Inflammatory macrophage treated with lipopolysaccharide for 4 hours (primary cell): Measurements from ENCODE around the gene NUAK2.
"Not testable (repeated sequence)": the region's sequence is repeated elsewhere in the genome, so short reads cannot be mapped to it uniquely, and the experiment has no call there.

Experiments
- DNase-seq: peaks from one replicate; pipeline ENCODE4 v3.0.0-alpha.2; 2020

Gene NUAK2

GRCh38 chr1:205317311-205317917 is 4.1 kb downstream of the NUAK2 start:
- DNase-seq, result no peak

DNA sequence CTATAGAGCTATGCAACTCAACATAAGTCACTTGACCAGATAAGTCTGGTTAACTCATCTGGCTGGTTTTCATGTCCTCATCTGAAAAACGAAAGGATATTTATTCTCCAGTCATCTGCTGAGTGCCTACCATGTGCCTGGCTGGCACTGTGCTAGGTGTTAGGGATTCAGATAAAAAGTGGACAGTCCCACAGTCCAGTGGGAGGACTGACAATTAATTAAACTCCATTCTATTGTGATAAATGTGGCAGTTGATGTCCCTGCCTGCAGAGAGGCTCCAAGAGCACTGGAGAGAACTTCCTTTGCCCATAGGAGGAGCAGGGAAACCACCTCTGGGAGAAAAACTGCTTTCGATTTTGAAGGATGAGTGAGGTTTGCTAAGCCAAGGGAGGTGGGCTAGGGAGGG is 5.4 kb downstream of the NUAK2 start:
- DNase-seq, result peak; percentile 76

GRCh38 chr1:205315008-205315618 is 6.4 kb downstream of the NUAK2 start:
- no peak for DNase-seq

GRCh38 chr1:205313563-205314308 is 7.8 kb downstream of the NUAK2 start:
- DNase-seq, result peak; percentile 75

DNA sequence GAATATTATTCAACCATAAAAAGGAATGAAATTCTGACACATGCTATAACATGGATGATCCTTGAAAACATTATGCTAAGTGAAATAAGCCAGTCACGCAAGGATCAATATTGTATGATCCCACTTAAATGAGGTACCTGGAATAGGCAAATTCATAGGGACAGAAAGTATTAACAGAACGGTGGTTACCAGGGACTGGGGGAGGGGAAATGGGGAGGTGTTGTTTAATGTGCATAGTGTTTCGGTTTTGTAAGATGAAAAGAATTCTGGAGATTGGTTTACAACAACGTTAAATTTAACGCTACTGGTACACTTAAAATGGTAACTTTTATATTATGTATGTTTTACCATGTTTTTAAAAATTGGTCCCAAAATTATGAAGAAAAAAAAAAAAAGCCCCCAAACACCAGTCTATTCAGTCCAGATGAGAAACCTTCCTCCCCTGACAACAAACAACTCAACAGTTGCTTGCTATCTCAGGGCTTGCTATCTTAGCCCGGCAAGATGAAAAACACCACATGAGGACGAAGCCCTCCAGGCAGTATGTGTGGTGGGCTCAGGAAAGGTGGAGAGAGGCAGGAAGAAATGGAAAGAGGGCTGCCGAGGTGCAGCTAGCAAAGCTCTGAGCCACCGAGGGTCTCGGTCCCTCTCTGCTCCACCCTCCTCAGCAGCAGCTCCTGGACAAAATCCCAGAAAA is 8.5 kb downstream of the NUAK2 start:
- DNase-seq, result no peak

DNA sequence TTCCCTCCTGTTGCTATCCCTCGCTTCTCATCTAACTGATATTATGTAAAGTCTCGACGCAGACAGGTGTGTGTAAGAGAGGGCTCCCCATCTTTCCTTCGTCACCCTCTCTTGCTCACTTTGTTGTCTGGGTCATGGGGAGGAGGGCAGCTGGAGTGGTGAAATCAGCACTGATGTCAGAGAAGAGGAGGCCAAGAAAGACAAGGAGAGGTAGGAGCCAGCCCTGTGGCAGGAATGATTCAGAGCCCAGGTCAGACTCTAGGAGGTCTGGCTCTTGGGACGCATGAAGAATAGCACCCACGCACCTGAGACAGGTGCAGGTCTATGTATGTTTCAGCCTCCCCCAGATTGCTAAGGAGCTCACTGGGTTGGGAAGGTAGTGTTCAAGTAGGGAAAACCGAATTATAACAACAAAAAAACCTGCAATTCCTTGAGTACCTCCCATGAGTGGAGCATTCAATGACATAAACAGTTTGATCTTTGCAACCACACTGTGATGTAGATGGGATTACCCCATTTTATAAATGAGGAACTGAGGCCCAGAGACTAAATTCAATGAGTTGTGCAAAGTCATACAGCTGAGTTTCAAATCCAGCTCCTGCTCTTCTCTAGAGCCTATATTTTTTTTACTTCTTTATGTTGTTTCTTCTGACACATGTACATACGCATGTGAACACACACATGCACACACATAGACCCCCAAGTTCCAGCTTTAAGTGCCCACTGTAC is 10.4 kb downstream of the NUAK2 start:
- DNase-seq, result peak; percentile 89

DNA sequence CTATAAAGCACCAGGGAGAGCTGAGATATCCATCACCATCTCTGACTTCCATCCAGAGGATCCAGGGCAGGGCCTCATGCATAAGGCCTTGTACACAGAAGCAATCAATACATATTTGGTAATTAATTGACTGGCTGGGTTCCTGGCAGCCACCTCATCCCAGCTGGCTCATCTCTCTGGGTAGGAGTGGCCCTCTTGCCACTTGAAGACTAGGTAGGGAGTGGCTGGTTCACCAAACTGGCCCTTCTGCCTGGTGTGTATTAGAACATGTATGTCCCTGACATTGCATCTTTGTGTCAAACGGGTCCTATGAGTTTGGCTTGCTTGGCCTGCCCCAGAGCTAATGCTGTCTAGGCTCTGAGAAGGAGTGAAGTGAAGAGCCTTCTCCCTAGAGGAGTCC is 11.8 kb downstream of the NUAK2 start:
- no peak for DNase-seq

- DNase-seq, result no peak
These were observed 14.5 kb downstream of the NUAK2 start for GRCh38 chr1:205306929-205307566.

GRCh38 chr1:205304695-205305070 is 16.9 kb downstream of the NUAK2 start:
- DNase-seq, result no peak

- DNase-seq, result no peak
These were observed 17.4 kb downstream of the NUAK2 start for GRCh38 chr1:205304046-205304694.

DNA sequence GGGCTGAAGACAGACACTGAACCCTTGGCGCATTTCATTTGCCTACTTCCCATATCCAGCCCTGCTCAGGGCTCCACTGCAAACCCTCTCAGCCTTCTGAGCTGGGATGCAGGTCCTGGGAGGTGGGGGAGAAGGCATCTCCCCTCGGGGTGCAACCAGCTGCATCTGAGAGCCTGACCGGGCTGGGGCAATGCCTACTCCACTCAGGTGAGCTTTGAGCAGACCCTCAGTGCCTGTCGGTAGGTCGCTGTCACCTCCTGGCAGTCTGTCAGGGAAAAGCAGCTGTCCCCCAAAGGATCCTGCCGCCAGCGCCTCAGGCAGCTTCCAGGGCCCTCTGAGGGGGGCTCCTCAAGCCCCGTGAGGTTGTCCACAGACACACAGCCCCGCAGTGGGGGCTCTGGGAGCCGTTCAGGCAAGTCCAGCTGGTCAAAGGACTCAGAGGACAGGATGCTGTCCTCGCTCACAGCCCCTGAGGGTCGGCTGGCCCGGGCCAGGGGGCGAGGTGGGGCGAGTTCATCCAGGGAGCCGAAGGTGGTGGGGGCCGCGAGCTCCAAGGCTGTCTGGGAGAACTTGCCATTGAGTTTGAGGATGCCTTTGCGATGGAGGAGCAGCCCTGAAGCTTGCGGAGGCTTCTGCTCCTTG is 18.2 kb downstream of the NUAK2 start:
- no peak for DNase-seq

DNA sequence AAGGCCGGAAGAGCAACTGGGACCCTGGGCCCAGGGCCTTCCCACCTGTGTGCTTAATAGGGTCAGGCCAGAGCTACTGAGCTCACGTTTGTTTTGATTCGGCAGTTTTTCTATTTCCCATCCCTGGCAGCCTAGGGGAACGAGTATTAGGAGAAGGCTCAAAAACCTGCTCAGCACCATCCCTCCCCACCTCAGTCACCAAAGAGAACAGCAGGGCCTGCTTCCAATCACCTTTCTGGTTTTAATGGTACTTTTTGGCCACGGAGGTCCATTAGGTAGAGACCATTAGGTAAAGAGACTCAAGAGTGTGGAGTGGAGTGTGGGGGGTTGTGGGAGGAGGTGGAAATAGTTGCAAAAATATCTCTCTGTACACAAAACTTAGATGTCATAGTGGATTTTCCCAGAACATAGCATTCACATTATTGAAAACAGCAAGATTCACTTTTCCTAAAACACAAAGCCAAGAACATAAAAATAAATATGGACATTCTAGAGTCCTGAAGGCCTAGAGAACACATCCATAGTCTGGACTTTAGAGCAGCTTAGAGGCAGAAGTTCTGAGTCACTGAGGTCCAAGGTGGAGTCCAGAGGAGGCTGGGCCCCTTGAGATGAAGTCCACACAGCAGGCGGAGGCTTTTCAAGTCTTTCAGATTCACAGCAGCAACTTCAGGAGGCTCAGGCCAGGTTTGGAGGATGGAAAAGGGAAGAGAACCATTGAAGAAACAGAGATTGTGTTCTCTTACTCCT is 19.5 kb downstream of the NUAK2 start:
- no peak for DNase-seq

- DNase-seq, result no peak
These were observed 20.2 kb downstream of the NUAK2 start for GRCh38 chr1:205301205-205301821.

GRCh38 chr1:205300149-205300548 is 21.4 kb downstream of the NUAK2 start:
- no peak for DNase-seq

DNA sequence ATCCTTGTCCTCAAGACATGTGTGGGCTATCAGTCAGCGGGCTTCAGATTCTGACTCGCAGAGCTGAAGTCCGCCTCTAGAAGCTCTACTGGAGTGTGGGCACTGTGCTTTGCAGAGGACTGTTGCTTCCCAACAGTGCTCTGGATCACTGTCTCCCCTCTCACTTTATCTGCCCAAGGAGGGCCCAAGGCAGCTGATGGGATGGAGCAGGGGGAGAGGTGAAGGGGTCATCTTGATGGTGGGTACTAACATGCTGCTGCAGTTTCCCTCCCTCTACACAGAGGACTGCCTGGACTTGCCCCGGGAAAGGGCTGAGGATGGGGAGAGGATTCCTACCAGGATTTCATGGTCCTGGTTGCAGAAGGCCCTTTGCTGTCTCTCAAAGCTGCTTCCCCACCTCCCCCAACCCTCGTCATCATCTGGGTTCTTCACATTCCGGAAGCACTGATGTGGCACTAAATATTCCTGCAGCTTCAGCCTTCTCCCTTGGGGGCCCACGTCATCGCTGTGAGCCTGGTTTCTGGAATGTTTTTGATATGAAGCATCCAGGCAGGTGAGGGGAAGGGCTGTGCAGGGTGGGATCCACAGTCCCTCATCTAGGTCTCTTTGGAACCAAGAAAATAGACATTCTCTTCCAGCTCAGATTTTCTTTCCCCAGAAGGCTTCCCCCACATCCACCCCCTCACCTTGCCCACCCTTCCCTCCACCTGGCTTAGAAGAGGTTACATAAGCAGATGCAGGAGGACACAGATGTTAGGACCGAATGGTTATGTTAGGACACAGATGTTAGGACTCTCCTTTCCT is 23.2 kb downstream of the NUAK2 start:
- DNase-seq, result no peak

DNA sequence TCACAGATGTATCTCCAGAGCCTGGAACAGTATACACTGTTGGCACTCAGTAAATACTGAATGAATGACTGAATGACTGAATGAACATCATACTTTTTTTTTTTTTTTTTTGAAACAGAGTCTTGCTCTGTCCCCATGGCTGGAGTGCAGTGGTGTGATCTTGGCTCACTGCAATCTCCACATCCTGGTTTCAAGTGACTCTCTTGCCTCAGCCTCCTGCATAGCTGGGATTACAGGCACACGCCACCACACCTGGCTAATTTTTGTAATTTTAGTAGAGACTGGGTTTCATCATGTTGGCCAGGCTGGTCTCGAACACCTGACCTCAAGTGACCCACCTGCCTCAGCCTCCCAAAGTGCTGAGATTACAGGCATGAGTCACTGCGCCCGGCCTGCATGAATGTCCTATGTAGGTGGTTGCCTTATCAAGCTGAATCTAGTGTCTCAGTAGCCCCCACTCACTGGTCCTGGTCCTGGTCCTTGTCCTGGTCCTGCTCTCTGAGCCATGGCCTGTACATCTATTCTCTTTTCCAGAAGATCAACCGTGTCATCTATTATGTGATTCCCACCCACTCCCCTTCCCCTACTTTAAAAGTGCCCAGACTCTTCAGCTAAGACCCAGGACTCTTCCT is 23.9 kb downstream of the NUAK2 start:
- not testable (repeated sequence) for DNase-seq

DNA sequence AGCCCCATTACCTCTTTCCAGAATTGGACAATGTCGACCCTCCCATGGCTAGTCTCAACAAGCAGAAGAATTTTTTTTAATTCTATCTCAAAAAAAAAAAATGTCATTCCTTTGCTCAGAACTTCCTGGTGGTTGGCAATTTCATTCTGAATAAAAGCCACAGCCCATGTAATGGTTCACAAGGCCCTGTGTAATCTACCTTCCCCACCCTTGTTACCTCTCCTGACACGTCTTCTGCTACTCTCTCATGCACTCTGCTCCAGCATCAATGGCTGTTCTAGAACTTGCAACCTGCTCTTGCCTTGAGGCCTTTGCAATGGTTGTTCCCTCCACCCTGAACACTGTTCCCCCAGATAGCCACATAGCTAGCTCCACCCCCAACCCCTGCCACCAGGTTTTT is 25.4 kb downstream of the NUAK2 start:
- no peak for DNase-seq

DNA sequence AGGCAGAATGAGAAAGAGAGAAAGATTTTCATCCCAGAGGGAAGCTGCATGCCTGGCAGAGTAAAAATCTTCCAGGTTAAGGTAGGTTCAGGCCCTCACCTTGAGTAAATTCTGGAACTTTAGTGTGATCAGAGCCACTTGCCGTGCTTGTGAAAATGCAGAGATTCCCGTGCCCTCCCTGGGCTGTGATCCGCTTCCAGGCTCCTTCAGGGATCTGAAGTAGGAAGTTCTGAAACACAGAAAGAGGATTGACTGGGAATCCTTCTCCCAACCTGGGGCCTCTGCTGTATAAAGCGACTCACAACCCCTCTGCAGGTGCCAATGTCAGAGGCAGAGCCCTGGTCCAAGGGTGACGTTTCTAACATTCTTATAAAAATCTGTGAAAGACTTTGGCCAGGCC is 26.6 kb downstream of the NUAK2 start:
- no peak for DNase-seq
